HG02981 (cell line): ENCODE data around the gene REM1.

Source experiments
- ATAC-seq: cut with Tn5 transposase; IDR thresholded peaks from one replicate; pipeline ENCODE4 v1.9.1; 2021; ENCODE audit warnings: mild to moderate bottlenecking, moderate library complexity; ENCODE audit not compliant: unreplicated experiment

The REM1 gene

DNA sequence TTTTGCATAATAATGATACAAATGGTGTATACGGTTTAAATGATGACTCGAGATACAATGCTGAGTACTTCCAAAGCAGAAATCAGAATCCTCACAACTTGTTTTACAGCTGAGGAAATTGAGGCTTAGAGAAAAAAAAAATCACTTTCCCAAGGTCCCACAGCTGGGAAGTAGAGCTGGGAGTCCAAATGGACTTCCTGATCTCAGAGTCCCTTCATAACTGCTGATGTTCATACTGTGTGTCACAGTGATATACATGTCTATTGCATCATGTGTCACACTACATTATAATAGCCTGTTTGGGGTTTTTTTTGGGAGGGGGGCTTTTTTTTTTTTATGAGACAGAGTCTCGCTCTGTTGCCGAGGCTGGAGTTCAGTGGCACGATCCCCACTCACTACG, 47.6 kb downstream of the REM1 start:
- ATAC-seq, result no peak

DNA sequence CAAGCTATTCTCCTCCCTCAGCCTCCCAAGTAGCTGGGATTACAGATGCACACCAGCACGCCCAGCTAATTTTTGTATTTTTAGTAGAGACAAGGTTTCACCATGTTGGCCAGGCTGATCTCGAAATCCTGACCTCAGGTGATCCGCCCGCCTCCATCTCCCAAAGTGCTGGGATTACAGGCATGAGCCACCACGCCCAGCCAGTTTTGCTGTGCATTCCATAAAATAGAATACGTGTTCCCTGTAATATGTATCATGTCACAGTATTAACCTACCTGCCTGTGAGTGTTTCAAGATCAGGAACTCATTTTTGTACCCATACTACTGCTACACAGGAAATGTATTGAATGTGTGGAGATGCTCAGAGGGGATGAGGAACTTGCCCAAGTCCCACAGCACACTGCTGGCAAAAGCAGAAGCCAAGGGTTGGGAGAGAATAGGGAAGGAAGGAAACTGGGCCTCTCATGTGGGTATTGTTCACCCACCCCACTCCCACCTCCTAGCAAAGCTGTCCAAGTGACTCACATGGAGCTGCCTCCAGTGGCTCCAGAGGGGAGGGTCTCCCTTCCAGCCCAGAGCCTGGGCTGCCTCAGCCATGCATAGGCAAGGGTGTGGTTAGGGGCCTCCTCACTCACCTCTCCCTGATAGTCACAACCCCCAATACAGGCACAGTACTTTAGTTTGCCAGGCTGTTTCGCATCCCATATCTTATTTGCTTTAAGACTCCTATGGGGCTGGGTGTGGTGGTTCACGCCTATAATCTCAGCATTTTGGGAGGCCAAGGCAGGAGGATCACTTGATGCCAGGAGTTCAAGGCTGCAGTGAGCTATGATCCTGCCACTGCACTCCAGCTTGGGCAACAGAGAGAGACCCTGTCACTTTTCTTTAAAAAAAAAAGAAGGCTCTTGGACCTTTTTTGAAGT, 48.5 kb downstream of the REM1 start:
- no peak for ATAC-seq

GRCh38 chr20:31527266-31527665, 52.2 kb downstream of the REM1 start:
- ATAC-seq, result no peak
